GM21717 (cell line): Measurements from ENCODE around the gene HECW1.
"Not testable (repeated sequence)": the region's sequence is repeated elsewhere in the genome, so short reads cannot be mapped to it uniquely, and the experiment has no call there.

Source experiments
- ATAC-seq: cut with Tn5 transposase; IDR thresholded peaks from one replicate; pipeline ENCODE4 v1.9.1; 2021; ENCODE audit warnings: mild to moderate bottlenecking, moderate library complexity; ENCODE audit not compliant: unreplicated experiment

HECW1 gene

DNA sequence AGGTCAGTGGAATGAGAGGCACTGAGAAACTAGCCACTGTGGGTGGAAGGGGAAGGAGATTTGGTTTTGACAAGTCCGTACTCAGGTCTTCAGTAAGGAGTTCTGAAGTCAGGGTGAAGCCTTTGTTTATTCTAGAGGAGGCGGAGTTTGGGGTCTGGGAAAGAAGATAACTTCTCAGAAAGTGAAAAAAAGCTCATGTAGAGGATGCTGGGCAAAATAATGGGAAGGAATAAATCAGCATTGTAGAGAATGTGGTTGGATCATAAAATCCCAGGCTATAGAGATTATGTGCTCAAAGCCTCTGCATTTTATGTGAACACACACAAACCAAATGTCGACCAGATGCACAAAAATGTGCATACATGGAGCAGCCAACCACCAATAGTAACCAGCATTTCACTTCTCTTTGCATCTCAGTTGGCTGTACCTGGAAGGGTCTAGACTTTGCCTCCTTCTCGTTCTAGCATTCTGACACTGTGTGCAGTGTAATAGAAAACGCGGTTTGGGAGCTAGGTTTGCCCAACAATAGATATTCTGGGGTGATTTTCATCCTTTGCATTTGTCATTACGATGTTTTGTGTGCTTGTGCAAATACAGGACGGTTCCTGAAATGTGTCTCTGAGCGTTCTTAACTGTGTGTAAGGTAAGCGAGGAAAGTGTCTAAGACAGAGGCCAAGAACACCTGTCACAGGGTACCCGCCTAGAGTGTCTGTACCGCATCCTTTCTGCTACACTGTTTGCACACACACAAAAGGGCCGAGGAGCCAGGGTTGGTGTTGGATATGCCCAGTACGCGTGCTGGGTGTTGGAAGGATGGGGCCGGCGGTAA lies 603 bp upstream of the HECW1 start:
- no peak for ATAC-seq

DNA sequence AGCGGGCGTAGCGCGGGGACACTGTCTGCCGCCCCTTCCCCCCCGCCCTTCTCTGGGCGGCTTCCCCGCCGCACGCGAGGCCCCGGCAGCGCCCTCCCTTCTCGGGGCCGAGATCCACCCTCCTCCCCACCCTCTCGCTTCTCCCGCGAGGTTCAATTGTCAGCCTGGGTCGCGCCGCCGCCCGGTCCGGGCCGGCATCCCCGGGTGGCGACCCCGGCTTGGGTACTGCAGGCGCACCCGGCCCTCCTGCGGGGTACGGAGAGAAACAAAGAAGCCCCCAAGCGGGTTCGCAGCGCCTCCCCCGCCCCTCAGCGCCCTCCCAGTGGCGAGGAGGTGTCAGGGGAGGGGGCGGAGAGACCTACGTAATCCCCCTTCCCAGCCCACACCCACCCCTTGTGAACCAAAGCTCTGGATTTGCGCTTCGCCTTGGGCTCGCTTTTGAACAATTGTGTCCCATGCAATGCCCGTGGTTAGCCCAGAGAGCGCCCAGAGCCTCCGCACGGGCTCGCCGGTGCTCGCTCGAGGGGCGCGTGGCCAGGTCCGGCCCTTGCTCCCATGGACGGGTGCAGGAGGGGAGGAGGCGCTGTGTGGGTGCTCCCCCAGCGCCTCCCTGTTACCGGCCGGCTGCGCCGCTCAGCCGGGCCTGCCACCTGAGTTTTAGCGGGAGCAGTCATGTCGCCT lies 634 bp downstream of the HECW1 start:
- ATAC-seq = no peak

GRCh38 chr7:43113622-43114457 lies 1.4 kb downstream of the HECW1 start:
- ATAC-seq = no peak

GRCh38 chr7:43114458-43114780 lies 2.0 kb downstream of the HECW1 start:
- ATAC-seq = no peak

GRCh38 chr7:43116451-43116850 lies 4.0 kb downstream of the HECW1 start:
- no peak for ATAC-seq

- ATAC-seq = no peak
Measured at GRCh38 chr7:43117095-43117494, 4.6 kb downstream of the HECW1 start.

DNA sequence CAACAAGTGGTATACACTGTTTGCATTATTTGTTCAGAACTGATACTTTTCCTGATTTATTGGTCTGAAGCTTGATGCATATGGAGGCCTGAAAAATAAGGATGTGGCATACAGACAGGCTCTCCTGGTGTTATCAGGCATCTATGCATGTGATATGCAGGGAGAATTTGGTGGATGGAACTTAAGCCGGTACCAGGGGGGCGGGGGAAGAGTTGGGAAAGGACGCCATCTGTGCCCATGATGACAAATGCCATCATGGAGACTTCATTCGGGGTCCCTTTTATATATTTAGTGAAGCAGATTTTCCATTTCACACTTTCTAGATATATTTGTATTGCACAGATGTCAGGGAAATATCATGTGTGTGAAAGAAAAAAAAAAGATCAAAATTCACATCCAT lies 5.4 kb downstream of the HECW1 start:
- ATAC-seq = no peak

- no peak for ATAC-seq
Measured at GRCh38 chr7:43118313-43118712, 5.9 kb downstream of the HECW1 start.

DNA sequence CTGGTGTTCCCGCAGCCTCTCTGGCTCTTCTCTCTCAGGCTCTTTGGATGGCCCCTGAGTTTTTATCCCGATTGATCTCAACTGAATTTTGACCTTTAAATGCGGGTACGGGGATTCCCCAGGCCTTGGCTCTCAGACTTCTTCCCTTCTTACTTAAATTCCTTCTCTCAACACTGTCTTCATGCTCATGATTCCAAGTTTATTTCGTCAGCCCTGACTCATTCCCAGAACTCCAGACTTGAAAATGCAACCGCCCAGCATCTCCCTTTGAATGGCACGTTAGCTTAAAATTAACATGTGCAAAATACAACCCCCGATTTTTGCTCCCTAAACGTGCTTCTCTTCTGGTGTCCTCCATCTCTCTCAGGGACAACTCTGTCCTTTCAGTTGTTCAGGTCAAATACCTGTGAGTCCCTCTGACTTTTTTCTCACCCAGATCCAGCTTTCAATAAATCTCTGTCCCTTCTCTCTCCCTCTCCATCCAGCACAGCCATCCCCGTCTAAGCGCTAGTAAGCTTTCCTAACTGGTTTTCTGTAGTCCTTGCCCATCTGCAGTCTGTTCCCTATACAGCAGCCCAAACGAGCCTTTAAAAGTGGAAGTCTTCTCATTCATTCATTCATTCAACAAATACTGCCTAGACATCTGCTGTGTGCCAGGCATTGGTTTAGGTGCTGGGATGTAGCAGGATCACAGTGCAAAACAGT lies 7.1 kb downstream of the HECW1 start:
- ATAC-seq = no peak

- no peak for ATAC-seq
Measured at GRCh38 chr7:43121973-43122372, 9.5 kb downstream of the HECW1 start.

GRCh38 chr7:43123457-43123856 lies 11.0 kb downstream of the HECW1 start:
- ATAC-seq = no peak

GRCh38 chr7:43124388-43124787 lies 11.9 kb downstream of the HECW1 start:
- ATAC-seq = no peak

DNA sequence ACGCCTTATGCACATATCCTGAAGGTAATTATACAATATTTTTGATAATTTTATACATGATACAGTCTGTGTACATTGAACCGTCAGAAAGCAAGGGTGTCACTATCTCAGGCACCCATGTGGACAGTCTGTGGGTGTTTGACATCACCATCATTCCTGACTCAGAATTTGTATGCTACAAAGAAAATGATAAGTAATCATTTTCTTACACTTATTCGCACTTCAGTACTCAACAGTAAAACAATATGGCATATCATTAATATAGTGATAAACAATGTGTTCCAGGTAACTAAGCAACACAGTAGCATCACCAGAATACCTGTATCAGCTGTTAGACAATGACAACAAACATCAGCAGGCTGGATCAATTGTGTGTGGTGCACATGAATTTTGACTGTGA lies 17.9 kb downstream of the HECW1 start:
- no peak for ATAC-seq

DNA sequence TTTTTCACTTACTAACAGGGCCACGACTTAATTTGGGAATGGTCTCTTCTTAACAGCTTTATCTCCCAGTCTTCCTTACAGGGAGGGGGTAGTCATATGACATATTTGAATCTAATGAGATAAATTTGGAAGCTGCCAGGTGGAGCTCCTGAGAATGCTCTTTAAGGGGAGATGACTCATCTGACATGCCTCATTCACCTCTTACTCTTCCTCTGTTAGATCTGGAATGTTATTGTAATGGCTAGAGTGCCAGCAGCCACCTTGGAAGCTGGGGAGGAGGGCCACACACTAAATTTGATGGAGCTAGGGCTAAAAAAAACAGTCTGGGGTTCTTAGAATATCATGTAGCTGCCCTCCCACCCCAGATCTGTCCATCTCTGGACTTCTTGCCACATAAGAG lies 22.7 kb downstream of the HECW1 start:
- ATAC-seq = no peak

DNA sequence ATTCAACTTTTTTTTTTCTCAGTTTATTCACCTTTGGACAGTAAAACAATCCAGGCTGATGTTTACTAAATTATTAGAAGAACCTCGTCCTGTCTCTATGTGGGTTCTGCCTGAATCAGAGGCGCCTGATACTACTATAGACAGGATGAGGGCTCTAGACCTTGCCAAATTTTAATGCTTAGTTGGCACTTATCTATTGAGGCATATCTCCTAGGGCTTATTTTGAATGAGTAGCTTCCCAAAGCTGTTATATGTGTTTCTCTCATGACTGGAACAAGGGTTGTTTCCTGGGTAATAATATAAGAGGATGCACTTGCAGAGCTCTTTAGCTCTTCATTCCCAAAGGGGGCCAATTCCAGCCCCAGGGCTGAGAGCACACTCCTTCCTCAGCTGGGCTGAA lies 23.6 kb downstream of the HECW1 start:
- no peak for ATAC-seq

GRCh38 chr7:43137121-43137744 lies 24.8 kb downstream of the HECW1 start:
- not testable (repeated sequence) for ATAC-seq

- no peak for ATAC-seq
Measured at GRCh38 chr7:43137811-43138210, 25.4 kb downstream of the HECW1 start.

- no peak for ATAC-seq
Measured at GRCh38 chr7:43138710-43139109, 26.3 kb downstream of the HECW1 start.

DNA sequence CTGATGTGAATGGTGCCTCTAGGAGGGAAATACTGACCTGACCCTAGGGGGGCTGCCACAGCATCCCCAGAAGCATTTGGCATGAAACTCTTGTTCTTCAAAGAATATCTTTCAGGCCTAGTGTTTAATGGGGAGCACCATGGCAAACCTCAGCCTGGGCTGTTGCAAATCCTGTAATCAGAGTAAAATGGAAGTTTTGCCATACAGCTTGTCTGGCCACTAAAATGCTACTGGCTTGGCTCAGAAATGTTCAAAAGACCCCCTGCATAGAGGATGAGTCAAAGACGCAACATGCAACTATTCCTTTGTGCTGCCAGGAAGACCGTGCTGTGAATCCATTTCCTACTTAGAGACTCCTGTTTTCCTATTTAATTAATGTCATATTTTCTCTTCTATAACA lies 26.7 kb downstream of the HECW1 start:
- no peak for ATAC-seq

DNA sequence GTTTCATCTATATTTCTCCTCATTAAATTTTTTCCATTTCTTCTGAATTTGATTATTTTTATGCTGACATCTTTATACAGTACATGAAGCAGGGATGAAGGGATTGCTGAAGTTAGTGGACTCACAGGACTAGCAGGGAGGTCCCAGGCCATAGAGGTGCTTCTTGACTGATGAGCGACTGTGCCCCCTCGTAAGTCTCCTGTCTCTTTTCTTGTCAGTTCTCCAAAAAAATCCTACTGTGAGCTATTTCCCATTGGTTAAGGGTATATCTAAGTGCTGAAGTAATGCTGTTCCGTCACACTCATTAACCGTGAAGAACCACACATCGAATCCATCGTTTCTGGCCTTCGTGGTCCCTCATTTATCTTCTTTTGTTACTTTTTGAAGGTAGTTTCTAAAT lies 27.7 kb downstream of the HECW1 start:
- no peak for ATAC-seq

DNA sequence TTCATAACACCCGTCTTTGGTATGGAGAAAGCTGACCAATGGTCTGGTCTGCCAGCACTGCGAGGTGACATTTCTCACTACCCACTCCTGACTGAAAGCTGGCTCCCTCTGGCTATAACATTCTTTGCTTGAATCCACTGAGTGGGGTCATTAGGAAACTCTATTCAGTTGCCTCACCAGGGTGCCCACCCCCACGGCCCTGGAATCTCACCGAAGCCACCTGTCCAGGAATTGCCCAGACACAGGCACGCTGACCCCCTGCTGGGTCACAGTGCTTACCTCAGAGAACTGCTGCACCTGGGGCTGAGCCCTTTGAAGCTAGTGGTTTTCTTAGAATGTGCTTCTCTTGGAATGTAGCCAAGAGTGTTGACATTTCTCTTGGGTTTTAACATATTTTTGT lies 28.6 kb downstream of the HECW1 start:
- ATAC-seq = no peak
